Hematopoietic multipotent progenitor cell treated with erythropoietin and hydrocortisone succinate and interleukin-3 and kit ligand, for 8 days (in vitro differentiated cells): Measurements from ENCODE around the gene GRK5.

ENCODE experiments used
- DNase-seq: peaks from one replicate; pipeline ENCODE4 v3.0.0-alpha.2; 2015

GRK5 gene

DNA sequence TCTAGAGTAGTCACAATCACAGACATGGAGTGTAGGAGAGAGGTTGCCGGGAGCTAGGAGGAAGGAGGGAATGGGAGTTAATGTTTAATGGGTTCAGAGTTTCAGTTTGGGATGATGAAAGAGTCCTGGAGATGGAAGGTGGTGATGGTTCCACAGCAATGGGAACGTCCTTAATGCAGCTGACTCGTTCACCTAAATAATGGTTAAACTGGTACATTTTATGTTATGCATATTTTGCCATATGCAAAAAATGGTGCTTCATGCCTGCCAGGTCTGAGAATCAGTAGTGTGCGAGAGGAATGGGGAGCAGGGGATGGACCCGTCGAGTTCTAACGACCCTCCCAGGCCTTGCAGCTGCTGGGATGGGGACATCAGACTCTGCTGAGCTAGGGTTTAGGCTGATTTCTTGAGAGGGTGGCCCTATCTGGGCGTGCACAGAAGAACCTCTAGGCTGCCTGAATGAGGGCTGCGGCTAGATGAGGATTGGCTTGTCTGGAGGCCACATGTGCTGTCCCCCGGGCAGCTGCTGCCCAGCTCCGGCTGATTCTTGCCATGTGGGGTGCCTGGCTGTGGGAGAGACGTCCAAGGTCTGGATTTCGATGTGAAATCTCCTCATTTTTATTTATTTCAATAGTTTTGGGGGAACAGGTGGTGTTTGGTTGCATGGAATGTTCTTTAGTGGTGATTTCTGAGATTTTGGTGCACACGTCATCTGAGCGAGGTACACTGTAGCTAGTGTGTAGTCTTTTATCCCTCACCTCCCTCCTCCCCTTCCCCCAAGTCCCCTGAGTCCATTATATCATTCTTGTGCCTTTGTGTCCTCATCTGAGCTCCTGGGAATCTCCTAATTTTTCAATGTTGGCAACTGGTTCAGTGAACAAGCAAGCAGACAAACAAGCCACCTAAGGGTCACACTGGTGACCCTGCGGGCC is 116.0 kb downstream of the GRK5 start:
- DNase-seq, result no peak

DNA sequence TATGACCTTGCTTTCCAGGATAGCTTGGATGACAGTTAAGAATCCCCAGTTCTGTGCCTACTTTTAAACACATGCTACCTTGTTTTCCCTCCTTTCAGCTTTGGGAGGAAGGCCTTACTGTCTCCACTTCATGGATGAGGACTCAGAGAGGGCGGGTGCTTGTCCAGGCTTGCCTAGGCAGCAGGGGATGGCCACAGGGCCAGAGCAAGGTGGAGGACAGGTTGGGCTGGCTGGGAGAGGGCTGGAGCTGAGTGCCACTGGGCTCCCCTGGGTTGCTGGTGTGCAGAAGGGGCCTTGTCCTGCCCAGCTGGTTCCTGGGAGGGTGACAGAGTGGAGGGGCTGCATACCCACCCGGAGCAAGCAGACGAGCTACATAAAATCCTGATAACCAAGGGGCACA is 117.8 kb downstream of the GRK5 start:
- DNase-seq, result no peak

DNA sequence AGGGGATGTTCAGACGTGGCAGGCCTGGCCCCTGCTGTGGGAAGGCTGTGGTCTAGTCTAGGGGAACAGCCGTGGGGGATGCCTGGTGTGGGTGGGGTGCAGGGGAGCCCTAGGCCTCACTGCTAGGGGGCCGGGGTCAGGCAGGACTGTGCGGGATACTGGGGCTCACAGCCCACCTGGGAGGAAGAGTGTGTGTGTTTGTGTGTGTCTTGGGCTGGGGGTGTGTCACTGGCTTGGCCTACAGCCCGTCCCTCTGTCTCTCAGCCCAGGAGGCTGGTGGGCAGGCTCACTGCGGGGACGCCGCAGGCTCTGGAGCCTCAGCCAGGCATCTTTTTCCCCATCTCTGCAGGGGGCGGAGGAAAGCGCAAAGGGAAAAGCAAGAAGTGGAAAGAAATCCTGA is 118.8 kb downstream of the GRK5 start:
- DNase-seq, result no peak

DNA sequence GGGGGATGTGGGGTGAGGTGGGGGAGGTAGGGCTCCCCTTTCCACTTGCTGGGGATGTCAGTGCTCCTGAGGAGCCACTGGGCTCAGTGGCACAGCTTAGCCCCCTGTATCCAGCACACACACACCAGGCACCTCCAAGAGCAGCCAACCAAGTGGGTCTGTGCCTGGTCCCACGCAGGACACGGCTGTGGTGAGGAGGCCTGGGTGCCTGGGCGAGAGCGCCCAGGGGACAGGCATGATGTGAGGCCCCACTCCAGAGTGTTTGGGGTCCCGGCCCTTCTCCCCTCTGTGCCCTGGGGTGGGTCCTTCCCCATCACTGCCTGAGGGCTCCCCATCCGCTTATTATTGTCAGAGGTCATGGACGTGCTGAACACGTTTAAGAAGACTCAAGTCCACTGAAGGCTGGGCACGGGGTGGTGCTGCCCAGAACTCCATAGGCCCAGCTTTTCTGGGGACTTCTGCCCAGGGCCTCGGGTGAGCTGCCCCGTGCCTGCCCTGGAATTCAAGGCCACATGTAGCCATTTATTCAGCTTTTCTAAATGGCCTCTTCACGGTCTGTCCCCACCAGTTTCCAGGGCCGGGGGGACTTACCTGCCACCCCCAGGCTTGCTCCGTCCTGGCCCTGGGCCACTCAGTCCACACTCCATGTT is 119.8 kb downstream of the GRK5 start:
- DNase-seq, result no peak

DNA sequence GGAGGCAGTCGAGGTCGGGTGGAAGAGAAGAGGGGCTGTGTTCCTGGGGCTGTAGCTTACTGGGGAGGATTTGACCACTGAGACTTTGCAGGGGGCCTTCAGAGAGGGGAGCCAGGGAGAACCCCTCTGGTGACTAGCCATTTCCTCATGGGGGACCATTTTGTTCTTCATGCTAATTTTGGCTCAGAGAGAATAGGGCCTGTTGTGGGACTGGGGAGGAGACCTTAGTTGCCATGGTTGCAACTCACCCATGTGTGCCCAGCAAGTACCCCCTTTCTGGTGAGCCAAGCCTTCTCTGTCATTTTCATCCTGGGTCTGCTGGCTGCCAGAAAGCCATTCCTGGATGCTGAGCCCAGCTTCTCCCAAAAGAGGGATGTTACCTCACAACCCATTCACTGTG is 120.9 kb downstream of the GRK5 start:
- no peak for DNase-seq

DNA sequence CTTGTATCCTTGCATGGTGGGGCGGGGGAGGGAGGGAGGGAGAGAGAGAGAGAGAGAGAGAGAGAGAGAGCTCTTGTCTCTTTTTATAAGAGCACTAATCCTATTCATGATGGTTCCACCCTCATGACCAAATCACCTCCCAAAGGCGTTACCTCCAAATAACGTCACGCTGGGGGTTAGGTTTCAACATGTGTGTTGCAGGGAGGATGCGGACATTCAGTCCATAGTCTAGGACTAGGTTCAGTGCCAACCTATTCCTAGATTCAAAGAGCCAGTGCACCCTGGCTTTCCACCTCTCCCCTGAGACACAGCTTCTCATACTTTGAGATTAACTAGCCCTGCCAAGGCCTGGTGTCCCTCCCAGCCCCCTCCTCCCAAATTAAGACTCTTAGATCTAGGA is 123.0 kb downstream of the GRK5 start:
- DNase-seq, result no peak

DNA sequence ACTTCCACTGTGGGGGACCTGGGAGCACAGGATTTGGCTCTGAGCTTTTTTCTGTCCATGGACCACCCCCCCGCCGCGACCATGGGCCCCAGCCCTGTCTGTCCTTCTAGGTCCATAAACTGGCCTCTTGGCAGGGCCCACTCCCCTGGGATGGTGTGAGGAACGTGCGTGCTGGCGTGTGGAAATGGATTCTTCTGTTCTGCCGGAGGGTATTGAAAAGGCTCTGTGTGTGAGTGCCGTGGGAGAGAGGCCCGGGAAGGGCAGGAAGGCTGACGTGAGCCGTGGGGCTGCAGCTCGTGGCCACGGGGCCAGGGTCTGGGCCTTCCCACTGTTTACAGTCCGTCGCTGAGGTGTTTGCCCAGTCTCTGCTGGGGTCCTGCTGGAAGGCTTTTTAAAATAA is 123.7 kb downstream of the GRK5 start:
- no peak for DNase-seq

DNA sequence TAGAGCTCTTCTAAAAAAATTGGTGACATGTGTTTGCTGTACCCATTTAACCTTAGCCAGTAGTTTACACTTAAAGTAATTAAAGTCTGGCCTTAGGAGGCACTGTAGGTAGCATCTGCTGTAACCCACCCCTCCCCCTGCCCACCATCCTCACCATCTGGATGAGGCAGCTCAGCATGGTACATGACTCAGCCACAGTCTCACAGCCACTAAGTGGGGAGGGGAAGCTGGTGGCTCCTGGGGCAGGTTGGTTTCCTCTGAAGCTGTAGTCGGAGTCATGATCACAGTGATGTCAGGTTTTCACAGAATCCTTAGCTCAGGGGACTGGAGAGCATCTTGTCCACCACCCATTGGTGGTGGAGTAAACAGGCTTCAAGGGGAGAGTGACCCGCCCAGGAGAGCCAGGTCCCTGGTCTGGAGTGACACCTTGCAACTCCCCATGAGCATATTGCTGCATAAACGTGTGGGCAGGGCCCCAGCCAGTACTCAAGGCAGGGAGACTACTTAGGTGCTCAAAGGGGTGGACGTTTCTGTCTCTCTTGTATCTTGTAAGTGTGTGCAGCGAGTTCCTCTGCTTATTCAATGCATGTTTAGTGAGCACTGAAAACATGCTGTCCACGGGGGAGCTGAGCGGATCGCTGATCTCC is 125.9 kb downstream of the GRK5 start:
- no peak for DNase-seq

DNA sequence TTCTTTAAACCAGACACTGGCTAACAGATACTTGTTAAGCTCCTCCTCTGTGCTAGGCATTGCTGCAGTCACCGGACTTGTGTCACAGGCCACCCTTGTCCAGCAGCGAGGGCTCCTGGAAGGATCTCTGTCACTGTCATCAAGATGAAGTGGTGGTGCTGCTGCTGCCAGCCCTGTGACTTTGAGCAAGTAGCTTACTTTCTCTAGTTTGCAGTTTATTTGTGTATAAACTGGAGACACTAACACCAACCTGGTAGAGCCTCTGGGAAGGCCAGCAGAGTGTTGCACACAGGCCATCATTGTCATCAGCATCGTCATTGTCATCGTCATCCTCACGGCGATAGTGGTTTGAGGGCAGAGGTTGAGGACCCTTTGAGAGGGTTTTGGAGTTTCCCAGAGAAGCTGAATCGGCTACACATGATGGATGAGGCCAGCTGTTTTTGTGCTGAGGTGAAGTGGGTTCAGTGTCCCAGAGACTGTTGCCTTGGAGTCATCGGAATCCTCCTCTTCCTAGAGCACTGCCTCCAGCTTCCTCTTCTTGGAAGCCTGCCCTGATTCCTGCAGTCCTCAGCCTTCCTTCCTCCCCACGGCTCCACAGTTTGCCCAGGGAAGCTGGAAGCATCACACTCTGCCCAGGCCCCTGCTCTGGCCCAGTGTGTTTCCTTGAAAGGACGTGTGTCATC is 128.4 kb downstream of the GRK5 start:
- DNase-seq, result no peak

DNA sequence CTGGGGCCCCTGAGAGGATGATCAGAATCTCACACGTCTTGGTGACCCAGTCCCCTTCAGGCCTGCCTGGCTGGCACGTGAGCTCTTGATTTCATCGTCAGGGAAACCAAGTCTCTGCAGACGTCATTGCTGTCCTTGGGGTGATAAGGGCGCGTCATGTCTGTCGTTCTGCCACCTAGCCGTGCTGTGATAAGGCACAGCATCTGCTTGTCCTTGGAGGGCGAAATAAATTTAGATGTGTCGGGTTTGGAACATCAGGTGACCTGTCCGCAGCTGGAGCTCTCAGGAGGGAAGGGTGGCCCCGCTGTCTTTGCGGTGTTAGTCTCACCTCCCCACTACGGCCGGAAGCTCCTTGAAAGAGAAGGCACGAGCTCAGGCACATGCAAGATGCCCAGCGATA is 129.2 kb downstream of the GRK5 start:
- peak; percentile 11 for DNase-seq

DNA sequence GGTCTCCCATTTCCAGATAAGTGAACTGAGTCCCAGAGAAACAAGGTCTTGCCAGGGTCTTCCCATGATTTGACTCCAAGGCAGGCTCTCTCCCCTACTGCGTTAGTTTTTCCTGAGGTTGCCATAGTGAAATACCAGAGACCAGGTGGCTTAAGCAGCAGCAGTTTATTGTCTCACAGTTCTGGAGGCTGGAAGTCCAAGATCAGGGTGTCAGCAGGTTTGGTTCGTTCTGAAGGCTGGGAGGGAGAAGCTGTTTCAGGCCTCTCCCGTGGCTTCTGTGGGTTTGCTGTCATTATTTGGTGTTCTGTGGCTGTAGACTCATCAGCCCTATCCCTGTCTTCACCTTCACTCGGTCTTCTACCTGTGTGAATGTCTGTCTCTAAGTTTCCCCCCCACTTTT is 129.9 kb downstream of the GRK5 start:
- DNase-seq, result no peak

DNA sequence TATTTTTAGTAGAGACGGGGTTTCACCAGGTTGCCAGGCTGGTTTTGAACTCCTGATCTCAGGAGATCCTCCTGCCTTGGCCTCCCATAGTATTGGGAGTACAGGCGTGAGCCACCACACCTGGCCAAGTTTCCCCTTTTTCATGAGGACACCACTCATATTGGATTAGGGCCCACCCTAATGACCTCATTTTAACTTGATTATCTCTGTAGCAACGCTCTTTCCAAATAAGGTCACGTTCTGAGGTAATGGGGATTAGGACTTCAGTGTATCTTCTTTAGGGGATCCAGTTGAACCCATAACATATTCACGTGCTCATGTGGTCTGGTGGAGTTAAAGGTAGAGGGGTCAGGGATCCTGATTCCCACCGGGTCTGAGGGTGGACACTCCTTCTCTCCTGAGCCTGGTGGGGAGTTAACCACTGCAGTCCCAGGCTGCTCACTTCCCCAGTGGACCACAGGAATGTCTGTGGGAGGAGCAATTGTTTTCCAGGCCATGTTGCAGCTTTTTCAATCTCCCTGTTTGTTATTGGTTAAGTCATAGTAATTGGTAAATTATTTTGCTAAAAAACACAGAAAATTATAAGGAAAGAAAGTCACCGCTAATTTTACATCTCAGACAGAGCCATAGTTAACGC is 130.5 kb downstream of the GRK5 start:
- no peak for DNase-seq

DNA sequence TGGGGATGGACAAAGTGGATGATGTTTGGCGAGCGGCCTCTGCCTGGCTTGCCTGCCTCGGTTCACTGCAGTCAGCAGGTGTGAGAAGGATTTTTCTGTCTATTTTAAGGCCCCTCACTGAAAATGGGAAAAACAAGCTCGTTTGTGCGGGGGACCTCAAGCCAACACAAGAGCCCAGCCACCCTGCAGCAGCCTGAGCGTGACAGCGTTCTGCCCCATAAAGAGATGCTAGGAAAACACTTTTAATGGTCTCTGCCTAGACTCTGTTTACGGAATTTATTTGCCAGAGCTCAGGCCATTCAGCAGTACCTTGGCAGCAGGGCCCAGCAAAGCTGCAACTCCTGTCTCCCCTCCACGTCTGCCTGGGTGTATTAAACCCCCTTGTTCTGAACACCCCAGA is 131.7 kb downstream of the GRK5 start:
- no peak for DNase-seq

DNA sequence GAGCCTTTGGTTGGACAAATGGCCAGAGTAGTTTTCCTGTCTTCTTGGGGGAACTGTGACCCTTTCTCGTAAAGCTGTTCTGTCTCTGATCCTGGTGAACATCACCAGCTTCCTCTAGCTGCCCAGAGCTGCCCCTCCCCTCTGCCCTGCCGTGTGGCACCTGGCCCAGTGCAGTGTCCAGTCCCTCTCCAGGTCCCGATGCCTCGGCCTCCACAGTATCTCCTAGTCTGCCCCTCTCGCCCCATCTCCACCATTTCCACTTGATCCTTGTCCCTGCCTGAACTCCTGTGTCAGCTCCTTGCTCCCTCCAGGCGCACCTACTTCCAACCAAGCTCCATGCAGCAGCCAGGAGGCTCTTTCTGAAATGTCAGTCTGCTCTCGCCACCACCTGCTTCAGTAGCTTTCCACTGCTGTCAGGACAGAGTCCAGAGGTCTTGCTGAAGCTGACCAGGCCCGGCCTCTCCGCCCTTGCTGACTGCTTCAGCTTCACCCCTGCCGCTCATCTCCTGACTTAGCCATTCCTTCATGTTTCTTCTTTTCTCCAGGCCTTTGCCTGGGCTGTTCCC is 133.6 kb downstream of the GRK5 start:
- no peak for DNase-seq

DNA sequence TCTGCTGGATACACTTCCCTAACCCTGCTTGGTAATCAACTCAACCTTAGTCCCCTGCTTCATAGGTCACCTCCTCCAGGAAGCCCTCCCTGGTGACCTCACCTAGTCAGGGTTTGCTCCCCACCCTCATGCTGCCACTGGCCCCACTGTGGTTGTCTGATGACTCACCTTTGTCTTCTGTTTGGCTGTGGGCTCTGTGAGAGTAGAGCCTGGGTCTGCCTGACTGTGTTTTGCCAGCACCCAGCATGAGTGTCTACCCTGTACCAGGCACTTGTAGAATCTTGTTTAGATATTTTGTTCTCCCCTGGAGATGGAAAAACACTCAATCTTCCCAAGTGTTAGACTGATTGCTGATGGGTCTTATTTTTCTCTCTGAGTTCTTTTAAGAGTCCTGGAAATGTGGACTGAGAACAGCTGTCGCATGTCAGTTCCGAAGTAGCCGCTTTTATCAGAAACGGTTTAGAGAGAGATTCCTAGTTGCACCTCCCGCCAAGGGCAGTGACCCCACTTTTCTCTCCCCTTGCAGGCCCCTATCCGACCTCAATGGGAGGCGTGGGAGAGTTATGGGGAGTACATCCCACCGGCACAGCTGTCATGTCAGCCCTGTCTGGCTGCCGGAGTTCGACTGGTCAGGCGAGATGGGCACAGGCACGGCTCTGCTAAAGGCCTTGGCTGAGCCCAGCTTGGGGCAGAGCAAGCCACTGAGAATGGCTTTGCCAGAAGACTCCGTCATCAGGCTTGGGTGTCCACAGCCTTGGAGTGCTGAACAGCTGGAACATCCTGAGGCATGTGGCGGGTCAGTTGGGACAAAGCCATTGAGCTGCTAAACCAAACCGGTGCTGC is 134.3 kb downstream of the GRK5 start:
- no peak for DNase-seq

DNA sequence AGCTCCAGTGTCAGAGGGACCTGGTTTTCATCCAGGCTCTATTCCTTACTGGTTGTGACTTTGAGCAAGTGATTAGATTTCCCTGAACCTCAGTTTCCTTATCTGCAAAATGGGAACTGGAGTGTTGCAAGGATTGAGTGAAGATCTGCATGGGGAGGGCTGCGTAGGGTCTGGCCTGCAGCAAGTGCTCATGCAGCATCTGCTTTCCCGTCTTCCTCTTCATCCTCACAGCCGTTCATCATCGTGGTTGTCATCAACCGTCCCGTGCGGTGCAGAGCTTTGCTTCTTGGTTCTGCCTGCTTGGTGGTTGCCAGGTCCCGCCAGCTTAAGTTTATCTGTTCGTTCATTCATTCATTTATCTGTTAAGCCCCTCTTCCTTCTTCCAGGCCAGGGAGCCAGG is 135.0 kb downstream of the GRK5 start:
- no peak for DNase-seq

DNA sequence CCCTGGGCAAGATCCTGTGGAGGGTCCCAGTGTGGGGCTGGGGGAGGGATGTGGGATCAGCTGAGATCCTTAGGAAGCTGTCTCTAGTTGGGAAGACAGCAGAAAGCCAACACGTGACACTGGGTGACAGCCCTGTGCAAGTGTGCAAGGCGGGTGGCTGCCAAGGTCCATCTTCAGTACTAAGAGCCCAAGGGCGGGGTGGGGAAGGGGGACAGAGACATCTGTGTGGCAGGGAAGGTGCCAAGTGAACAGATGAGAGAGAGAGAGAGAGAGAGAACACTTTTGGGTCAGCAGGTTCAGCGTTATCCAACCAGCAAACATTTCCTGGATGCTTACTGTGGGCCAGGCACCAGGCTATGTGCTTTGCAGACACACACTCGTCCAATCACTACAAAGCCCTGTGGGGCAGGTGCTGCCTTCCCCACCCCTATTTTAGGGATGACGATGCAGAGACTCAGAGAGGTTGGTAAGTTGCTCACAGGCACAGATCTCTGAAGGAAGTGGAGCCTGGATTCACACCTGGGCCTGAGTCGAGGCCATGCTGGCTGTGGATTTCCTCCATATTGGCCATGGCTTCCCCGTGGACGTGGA is 135.7 kb downstream of the GRK5 start:
- no peak for DNase-seq

DNA sequence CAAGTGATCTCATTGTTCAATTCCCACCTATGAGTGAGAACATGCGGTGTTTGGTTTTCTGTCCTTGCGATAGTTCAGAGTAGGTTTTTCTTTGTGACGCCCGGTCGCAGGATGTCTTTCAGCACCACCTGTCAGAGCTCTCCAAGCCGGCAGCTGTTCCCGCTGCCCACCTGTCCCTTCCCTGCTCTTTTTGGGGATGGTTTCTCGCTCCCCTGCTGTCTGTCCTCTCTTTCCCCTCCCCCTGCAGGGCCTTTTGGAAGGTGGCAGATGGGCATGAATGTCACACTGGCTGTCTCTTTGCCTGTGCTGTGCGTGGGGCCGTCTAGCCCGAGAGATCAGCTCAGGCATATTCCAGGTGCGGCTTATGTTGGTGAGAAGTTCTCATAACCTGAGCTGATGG is 137.0 kb downstream of the GRK5 start:
- no peak for DNase-seq

DNA sequence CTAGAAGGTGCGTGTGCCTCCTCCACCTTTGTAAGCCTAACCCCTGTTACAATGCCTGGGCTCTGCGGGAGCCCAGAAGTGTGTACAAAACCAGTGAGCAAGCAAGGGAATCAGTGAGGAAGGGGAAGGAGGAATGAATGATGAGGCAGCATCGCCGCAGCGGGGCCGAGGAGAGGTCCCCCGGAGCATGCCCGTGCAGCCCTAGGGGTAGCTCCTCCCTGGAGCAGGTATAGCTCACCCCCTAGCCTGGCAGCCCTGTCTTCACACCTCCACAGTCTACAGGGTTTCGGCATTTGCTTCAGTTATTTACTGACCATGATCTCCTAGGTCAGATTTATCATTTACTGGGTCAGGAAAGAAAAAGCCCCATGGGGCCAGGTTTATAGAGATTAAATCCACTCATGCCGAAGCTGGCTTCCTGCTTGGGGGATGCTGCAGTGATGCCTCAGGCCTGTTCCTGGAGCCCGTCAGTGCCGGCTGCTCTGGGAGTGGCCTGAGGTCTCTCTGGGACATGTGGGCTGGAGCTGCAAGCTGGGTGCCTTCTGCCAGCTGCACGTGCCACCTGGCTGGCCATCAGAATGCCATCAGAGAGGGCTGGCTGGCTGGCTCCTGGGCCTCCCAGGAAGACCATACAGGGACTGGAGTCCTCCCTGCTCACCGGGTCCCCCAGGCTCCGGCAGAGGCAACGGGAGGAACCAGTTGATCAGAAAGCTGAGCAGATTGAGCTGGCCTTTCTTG is 138.9 kb downstream of the GRK5 start:
- DNase-seq, result no peak

DNA sequence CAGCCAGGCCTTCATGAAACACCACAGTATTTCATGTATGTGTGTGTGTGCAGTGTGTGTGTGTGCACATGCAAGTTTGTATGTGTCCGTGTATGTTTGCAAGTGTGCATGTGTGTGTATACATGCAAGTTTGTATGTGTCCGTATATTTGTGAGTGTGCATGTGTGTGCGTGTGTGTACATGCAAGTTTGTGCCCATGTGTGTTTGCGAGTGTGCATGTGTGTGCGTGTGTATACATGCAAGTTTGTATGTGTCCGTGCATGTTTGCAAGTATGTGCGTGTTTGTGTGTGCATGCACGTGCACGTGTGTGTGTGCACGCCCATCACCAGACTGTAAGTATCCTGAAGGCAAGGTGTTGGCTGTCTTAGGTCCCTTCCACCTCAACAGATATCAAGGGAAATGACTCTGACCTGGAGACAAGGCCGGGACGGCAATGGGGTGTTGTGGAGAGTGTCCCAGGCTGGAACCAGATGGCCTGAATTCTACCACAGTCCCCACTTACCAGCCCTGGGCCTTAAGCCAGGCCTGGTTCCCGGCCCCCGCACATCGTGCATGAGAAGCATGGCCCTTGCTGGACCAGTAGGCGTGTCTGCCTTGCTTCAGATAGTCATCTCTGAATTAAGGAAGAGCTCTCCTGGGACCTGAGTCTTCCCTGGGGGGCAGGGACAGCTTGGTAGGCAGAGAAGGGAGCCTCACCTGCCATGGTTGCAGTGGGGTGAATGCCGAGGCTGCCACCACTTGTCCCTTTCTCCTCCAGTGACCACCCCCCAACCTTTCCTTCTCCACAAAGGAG is 140.0 kb downstream of the GRK5 start:
- no peak for DNase-seq
